Gastrocnemius medialis (tissue), 4 donors: Measurements from ENCODE around the gene CCSER2.

Source experiments
- CTCF ChIP-seq, 5 experiments: fragments of 450-650 bp in 3 of 5; fragments of 200-600 bp in 2 of 5; sonication (generic) in 2 of 5; IDR thresholded peaks in 4 of 5; conservative IDR thresholded peaks in 1 of 5; 1 replicate in 4 of 5; 2 replicates in 1 of 5; pipeline ENCODE4 v1.5.1; 2016 to 2019; ENCODE audit warnings: antibody characterized with exemption in 5 of 5, mild to moderate bottlenecking in 3 of 5, moderate library complexity in 3 of 5
- POLR2A ChIP-seq, 2 donors: fragments of 450-650 bp; IDR thresholded peaks; one replicate each; pipeline ENCODE4 v1.6.1; 2017; ENCODE audit warnings: antibody characterized with exemption in 2 of 2, mild to moderate bottlenecking in 2 of 2, moderate library complexity in 2 of 2

- TF ChIP-seq CTCF (IDR thresholded peaks at IDR 0.05 in 4 of 5, conservative IDR thresholded peaks at IDR 0.05 in 1 of 5) (peak; percentile 85 to 93 (median 89)), POLR2A (IDR thresholded peaks at IDR 0.05) (no peak)
Measured at GRCh38 chr10:84537447-84537931, 209.1 kb downstream of the CCSER2 start.
